NCI-H1930 (cell line): ENCODE measurements around the gene WIPF1.
A peak's percentile ranks its signal among the peaks of the same experiment; 100 is the strongest.

Source experiments
- DNase-seq, 2 experiments: peaks; one replicate each; lab custom pipeline; 2025; lab: John Stamatoyannopoulos, UW

WIPF1 gene

GRCh38 chr2:174540893-174541292, 56.7 kb downstream of the WIPF1 start:
- DNase-seq: no peak

GRCh38 chr2:174535757-174536703, 61.6 kb downstream of the WIPF1 start:
- DNase-seq: peak; percentile 52 to 72

GRCh38 chr2:174535083-174535482, 62.5 kb downstream of the WIPF1 start:
- no peak for DNase-seq

GRCh38 chr2:174529916-174530315, 67.7 kb downstream of the WIPF1 start:
- DNase-seq: no peak

GRCh38 chr2:174527959-174528358, 69.6 kb downstream of the WIPF1 start:
- no peak for DNase-seq

- no peak for DNase-seq
Observed at GRCh38 chr2:174527101-174527721, 70.4 kb downstream of the WIPF1 start.

- no peak for DNase-seq
Observed at GRCh38 chr2:174524527-174524926, 73.1 kb downstream of the WIPF1 start.

GRCh38 chr2:174522553-174522952, 75.1 kb downstream of the WIPF1 start:
- DNase-seq: no peak

- DNase-seq: no peak
Observed at GRCh38 chr2:174518395-174518794, 79.2 kb downstream of the WIPF1 start.

GRCh38 chr2:174516501-174517378, 80.9 kb downstream of the WIPF1 start:
- DNase-seq: no peak

- no peak for DNase-seq
Observed at GRCh38 chr2:174512345-174512744, 85.3 kb downstream of the WIPF1 start.

- no peak for DNase-seq
Observed at GRCh38 chr2:174511580-174512260, 85.9 kb downstream of the WIPF1 start.

GRCh38 chr2:174510583-174511189, 86.9 kb downstream of the WIPF1 start:
- no peak for DNase-seq
